Tibial nerve (tissue), 4 donors: Measurements from ENCODE around the gene TAP2. TPM values are rescaled to one million over a fixed set of nuclear protein-coding genes. Genes with fewer than 3 reads are reported as not detected.

ENCODE experiments used
- DNase-seq, 2 donors: peaks; one replicate each; pipeline ENCODE4 v3.0.0-alpha.2; 2019; ENCODE audit warnings: low spot score in 2 of 2
- H3K27ac ChIP-seq, 4 donors: fragments of 200-600 bp; sonication (generic) in 3 of 4; one replicate each; pipeline ENCODE4 v1.5.1; 2017 to 2019; ENCODE audit warnings: mild to moderate bottlenecking in 1 of 4
- H3K27me3 ChIP-seq, 2 donors: fragments of 200-600 bp; sonication (generic) in 1 of 2; one replicate each; pipeline versions ENCODE4 v1.5.1 to v1.6.0; 2017 to 2019
- H3K36me3 ChIP-seq, 3 donors: fragments of 200-600 bp; sonication (generic); one replicate each; pipeline ENCODE4 v1.5.1; 2018 to 2019
- H3K4me1 ChIP-seq, 4 donors: fragments of 200-600 bp; sonication (generic) in 3 of 4; one replicate each; pipeline ENCODE4 v1.5.1; 2017 to 2019
- H3K4me3 ChIP-seq, 4 donors: fragments of 200-600 bp; sonication (generic) in 3 of 4; one replicate each; pipeline ENCODE4 v1.5.1; 2017 to 2019; ENCODE audit warnings: mild to moderate bottlenecking in 1 of 4, moderate library complexity in 1 of 4
- H3K9me3 ChIP-seq, 4 donors: fragments of 200-600 bp; sonication (generic) in 3 of 4; one replicate each; pipeline ENCODE4 v1.5.1; 2017 to 2019
- EP300 ChIP-seq, 2 donors: sonication (generic); formaldehyde crosslinking; IDR thresholded peaks; one replicate each; pipeline ENCODE4 v1.6.1; 2017; ENCODE audit warnings: antibody characterized with exemption in 2 of 2, mild to moderate bottlenecking in 1 of 2
- POLR2A ChIP-seq, 2 donors: fragments of 450-650 bp; IDR thresholded peaks; one replicate each; pipeline ENCODE4 v1.6.1; 2017; ENCODE audit warnings: antibody characterized with exemption in 2 of 2, mild to moderate bottlenecking in 2 of 2, moderate library complexity in 2 of 2
- WGBS, 2 donors: methylation state at CpG; one replicate each; pipeline ENCODE4 v1.1.5; 2018; 5-methylcytosine and 5-hydroxymethylcytosine counted together
- total RNA-seq, 4 donors: library from RNA; depleted of rRNA; stranded (reverse); fragments of >200 nt; gene quantifications; one replicate each; pipeline ENCODE4 v1.1.0, GENCODE V29; 2016
- TF ChIP-seq, protein P1 (sequence below), 5 experiments: fragments of 200-600 bp in 3 of 5; fragments of 450-650 bp in 2 of 5; sonication (generic) in 3 of 5; IDR thresholded peaks; one replicate each; pipeline ENCODE4 v1.5.1; 2016 to 2019; ENCODE audit warnings: antibody characterized with exemption in 5 of 5, mild to moderate bottlenecking in 3 of 5, moderate library complexity in 2 of 5

The TAP2 gene
- total RNA-seq, 4 donors from 2014 or later, result 14.1 to 21.9 (median 19.8) TPM

GRCh38 chr6:32844839-32845383, 6.4 kb upstream of the TAP2 start:
- no peaks in the 10 kb centered on the region for H3K27me3 ChIP-seq
- peak overlapping the region; percentile 56 to 94 (median 76) for H3K4me3 ChIP-seq
- TF ChIP-seq EP300 (IDR thresholded peaks at IDR 0.05), result no peak
- no peak for TF ChIP-seq POLR2A (IDR thresholded peaks at IDR 0.05)
- TF ChIP-seq, protein P1, sequence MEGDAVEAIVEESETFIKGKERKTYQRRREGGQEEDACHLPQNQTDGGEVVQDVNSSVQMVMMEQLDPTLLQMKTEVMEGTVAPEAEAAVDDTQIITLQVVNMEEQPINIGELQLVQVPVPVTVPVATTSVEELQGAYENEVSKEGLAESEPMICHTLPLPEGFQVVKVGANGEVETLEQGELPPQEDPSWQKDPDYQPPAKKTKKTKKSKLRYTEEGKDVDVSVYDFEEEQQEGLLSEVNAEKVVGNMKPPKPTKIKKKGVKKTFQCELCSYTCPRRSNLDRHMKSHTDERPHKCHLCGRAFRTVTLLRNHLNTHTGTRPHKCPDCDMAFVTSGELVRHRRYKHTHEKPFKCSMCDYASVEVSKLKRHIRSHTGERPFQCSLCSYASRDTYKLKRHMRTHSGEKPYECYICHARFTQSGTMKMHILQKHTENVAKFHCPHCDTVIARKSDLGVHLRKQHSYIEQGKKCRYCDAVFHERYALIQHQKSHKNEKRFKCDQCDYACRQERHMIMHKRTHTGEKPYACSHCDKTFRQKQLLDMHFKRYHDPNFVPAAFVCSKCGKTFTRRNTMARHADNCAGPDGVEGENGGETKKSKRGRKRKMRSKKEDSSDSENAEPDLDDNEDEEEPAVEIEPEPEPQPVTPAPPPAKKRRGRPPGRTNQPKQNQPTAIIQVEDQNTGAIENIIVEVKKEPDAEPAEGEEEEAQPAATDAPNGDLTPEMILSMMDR (IDR thresholded peaks at IDR 0.05), result no peak
- WGBS, 2 donors, result 29 to 30% methylated on average over 17 to 19 of the region's 19 CpGs
- peaks cover 0 to 71% (median 21%) of the 10 kb centered on the region in 3 donors for H3K36me3 ChIP-seq
- peak overlapping the region; percentile 92 to 99 (median 96) for H3K27ac ChIP-seq
- no peaks in the 10 kb centered on the region for H3K9me3 ChIP-seq
- DNase-seq, result no peak
- H3K4me1 ChIP-seq, result peaks cover 0 to 39% (median 16%) of the 10 kb centered on the region in 4 donors

DNA sequence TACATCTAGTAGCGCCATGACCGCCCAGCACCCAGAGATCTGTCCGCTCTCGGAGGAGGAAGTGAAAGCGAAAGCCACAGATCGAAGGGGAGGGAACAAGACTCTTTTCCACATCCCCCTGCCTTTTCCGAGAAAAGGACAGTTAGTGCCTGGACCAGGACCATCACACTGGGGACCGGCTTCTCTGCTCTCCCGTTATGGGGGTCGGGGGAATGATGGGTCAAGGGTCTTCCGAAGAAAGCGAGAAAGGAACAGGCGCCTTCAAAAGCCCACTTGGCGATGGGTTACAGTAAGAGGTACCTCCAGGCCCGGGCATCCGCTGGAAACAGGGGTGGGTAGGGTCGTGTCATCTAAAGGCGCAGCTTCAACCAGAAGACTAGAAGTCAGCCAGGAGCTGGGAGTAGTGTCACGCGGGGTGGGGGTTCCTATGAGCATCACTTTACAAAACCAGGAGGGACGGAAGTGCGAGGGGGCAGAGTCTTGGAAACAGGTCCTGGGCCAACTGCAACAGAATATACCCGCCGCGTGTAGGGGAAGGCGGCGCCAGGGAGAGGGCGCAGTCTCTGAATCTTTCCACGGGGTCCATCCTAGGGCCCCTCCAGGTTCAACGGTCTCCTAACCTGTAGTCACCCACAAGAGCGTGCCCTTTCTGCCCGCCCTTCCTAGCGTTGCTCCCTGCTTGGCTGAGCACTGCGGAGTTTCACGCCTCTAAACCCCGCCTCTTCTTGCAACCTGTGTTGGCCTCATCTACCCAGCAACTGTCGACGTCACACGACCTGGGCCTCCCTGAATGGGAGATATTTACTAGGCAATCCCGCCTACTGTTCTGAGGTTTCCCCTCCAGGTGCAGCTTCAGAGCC, 5.7 kb upstream of the TAP2 start, which contains the start of gene PSMB8:
Gene PSMB8 (minus strand): TSS at position 69 of the 860 bp plus-strand sequence. CDS start 51 bp downstream, at position 18.
- H3K27me3 ChIP-seq, result no peaks in the 10 kb centered on the region
- TF ChIP-seq POLR2A (IDR thresholded peaks at IDR 0.05) (peak; percentile 93 to 95), EP300 (IDR thresholded peaks at IDR 0.05) (peak in 1 of 2 donors; percentile 98)
- TF ChIP-seq, protein P1 (IDR thresholded peaks at IDR 0.05), result peak in 4 of 5 experiments; percentile 26 to 66 (median 46)
- H3K27ac ChIP-seq, result peak within 1 kb of the TSS; percentile 92 to 99 (median 96)
- whole genome bisulfite sequencing, 2 donors, result 0% methylated on average over 34 to 40 of the region's 40 CpGs
- H3K4me3 ChIP-seq, result peak within 1 kb of the TSS; percentile 56 to 94 (median 76)
- H3K9me3 ChIP-seq, result no peaks in the 10 kb centered on the region
- peaks cover 0 to 38% (median 16%) of the 10 kb centered on the region in 4 donors for H3K4me1 ChIP-seq
- peaks cover 0 to 66% (median 21%) of the 10 kb centered on the region in 3 donors for H3K36me3 ChIP-seq
- peak; percentile 96 to 99 for DNase-seq

DNA sequence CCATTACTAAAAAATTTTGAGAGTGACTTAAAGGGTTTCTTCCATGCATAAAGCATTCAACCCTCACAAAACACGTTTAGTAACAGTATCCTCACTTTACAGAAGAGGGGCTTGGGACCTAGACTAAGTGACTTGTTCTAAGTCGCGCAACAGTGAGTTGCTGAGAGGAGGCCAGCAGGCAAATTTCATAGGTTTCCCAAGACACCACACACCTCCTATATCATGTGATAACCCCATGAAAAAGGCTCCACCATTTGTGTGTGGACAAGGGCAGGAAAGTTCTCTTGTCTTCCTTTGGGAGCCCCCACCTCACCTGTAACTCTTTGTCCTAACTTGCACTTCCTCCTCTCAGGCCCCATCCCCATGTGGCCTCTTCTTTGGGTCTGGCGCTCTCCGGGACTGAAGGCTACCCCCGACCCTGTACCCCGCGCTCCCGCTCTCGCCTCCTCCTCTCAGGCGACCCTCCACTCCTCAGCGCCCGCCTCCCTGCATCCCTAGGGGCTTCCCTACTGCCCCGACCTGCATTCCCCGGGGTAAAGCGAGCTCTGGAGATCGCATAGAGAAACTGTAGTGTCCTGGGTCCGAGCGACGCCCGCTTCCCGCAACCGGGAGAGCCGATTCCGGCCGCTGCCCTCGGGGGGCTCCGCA, 4.9 kb upstream of the TAP2 start:
- Histone ChIP-seq H3K27ac (peak overlapping the region; percentile 92 to 99 (median 96)), H3K27me3 (no peaks in the 10 kb centered on the region), H3K36me3 (peaks cover 0 to 59% (median 17%) of the 10 kb centered on the region in 3 donors), H3K4me3 (peak overlapping the region; percentile 56 to 94 (median 76)), H3K4me1 (peaks cover 0 to 40% (median 19%) of the 10 kb centered on the region in 4 donors), H3K9me3 (no peaks in the 10 kb centered on the region)
- 7 to 8% methylated on average over 28 of the region's 28 CpGs for WGBS, 2 donors
- no peak for DNase-seq
- TF ChIP-seq EP300 (IDR thresholded peaks at IDR 0.05) (no peak), POLR2A (IDR thresholded peaks at IDR 0.05) (no peak)
- TF ChIP-seq, protein P1 (IDR thresholded peaks at IDR 0.05), result no peak

- Histone ChIP-seq H3K4me3 (peak overlapping the region in 2 of 4 donors; percentile 86 to 94), H3K4me1 (peaks cover 0 to 39% (median 22%) of the 10 kb centered on the region in 4 donors), H3K27ac (peak overlapping the region in 3 of 4 donors; percentile 94 to 99 (median 99)), H3K27me3 (no peaks in the 10 kb centered on the region), H3K36me3 (peaks cover 0 to 51% (median 9%) of the 10 kb centered on the region in 3 donors), H3K9me3 (no peaks in the 10 kb centered on the region)
- TF ChIP-seq EP300 (IDR thresholded peaks at IDR 0.05) (no peak), POLR2A (IDR thresholded peaks at IDR 0.05) (no peak)
- TF ChIP-seq, protein P1 (IDR thresholded peaks at IDR 0.05), result no peak
- WGBS, 2 donors, result 83 to 88% methylated on average over 8 of the region's 8 CpGs
- no peak for DNase-seq
Measured at GRCh38 chr6:32842690-32843089, 4.2 kb upstream of the TAP2 start.
